Measurements from ENCODE around the gene SUGCT. TPM values are rescaled to one million over a fixed set of nuclear protein-coding genes. Genes with fewer than 3 reads are reported as not detected.

SUGCT gene
- total and polyA plus RNA-seq, 2 of the 8 experiments (the other 6 are each of a cell fraction or from before 2014, with no cell fraction given): 2.8 to 5.4 TPM

GRCh38 chr7:40866601-40867000 lies 731.8 kb downstream of the SUGCT start:
- Histone ChIP-seq H3K4me3 (ENCODE audit: extremely low read depth in 1 of 4, insufficient read depth in 2 of 4, low read depth in 3 of 4, low read length in 4 of 4) (no peak overlapping the region), H3K79me2 (ENCODE audit: control insufficient read depth in 1 of 2, insufficient read depth in 2 of 2, low read length in 2 of 2) (no peaks in the 10 kb centered on the region), H3K27ac (ENCODE audit: low read depth, low read length) (no peak overlapping the region), H3K9me3 (ENCODE audit: insufficient read depth in 2 of 2, low read depth in 1 of 2, low read length in 1 of 2) (peaks cover 4 to 6% of the 10 kb centered on the region in 2 experiments; a peak in 2 of 4 replicates), H2BK20ac (ENCODE audit: low read length) (no peak overlapping the region), H4K91ac (replicated peaks; ENCODE audit: insufficient read length, low read length) (no peak overlapping the region), H2AK5ac (ENCODE audit: low read depth, low read length) (no peak overlapping the region), H3K14ac (ENCODE audit: insufficient read length) (no peak overlapping the region), H3K4ac (replicated peaks; ENCODE audit: insufficient read length, low read depth, low read length) (no peak overlapping the region), H3K36me3 (ENCODE audit: control insufficient read depth in 2 of 4, insufficient read depth in 4 of 4, low read length in 3 of 4) (no peaks in the 10 kb centered on the region), H2BK12ac (ENCODE audit: low read depth, low read length) (no peak overlapping the region), H3K56ac (replicated peaks; ENCODE audit: insufficient read length, low read depth, low read length) (no peak overlapping the region), H3K23me2 (ENCODE audit: low read depth, low read length) (no peaks in the 10 kb centered on the region; the same call in 1 of the 2 replicates), H2BK120ac (replicated peaks; ENCODE audit: low read depth, low read length) (no peak overlapping the region), H4K8ac (ENCODE audit: extremely low read depth, insufficient read depth, low read length) (no peak overlapping the region), H3K79me1 (ENCODE audit: low read depth, low read length) (no peaks in the 10 kb centered on the region), H4K20me1 (replicated peaks in 1 of 2; ENCODE audit: control insufficient read depth in 1 of 2, insufficient read depth in 2 of 2, low read length in 2 of 2) (no peaks in the 10 kb centered on the region), H4K5ac (ENCODE audit: insufficient read length, low read depth, low read length) (no peak overlapping the region), H3K18ac (ENCODE audit: extremely low read depth, low read length) (no peak overlapping the region), H3K27me3 (replicated peaks in 1 of 4; ENCODE audit: control insufficient read depth in 3 of 4, extremely low read depth in 1 of 4, insufficient read depth in 3 of 4, low read length in 3 of 4) (no peaks in the 10 kb centered on the region), H2BK5ac (ENCODE audit: low read depth, low read length) (peak overlapping the region; percentile 36; the same call in 1 of the 2 replicates), H3K4me1 (replicated peaks in 1 of 4; ENCODE audit: control insufficient read depth in 3 of 4, insufficient read depth in 4 of 4, low read length in 3 of 4) (peaks cover 0 to 5% (median 0%) of the 10 kb centered on the region in 4 experiments; a peak in 2 of 7 replicates), H2BK15ac (ENCODE audit: low read length) (no peak overlapping the region), H3K23ac (ENCODE audit: insufficient read length) (no peak overlapping the region), H2AFZ (ENCODE audit: low read length) (peak overlapping the region; percentile 14), H3K4me2 (ENCODE audit: insufficient read depth in 1 of 2, low read depth in 2 of 2, low read length in 2 of 2) (no peak overlapping the region), H3K9ac (replicated peaks in 1 of 4; ENCODE audit: extremely low read depth in 1 of 4, low read depth in 3 of 4, low read length in 3 of 4) (no peak overlapping the region)
- 78% methylated on average over 10 of the region's 10 CpGs; no CpG with 5 or more reads in 1 of the 2 experiments for WGBS, 2 experiments (ENCODE audit: extremely low coverage in 1 of 2, insufficient coverage in 1 of 2, insufficient read length in 1 of 2, insufficient replicate concordance in 2 of 2, low coverage in 1 of 2, low lambda C conversion rate in 2 of 2, missing lambda C conversion rate in 1 of 2)
- CTCF ChIA-PET (ENCODE audit: partially characterized antibody): interaction anchor here (1.0 to 2.1 kb wide), 3 partner anchors 11 to 137 kb away, joined by 5 to 9 read pairs (median 8); no protein-coding TSS in a partner anchor
- TF ChIP-seq POLR2A (IDR thresholded peaks at IDR 0.05; ENCODE audit: control extremely low read depth in 1 of 2, low read depth in 2 of 2, low read length in 2 of 2): no peak
- TF ChIP-seq RAD21 (IDR thresholded peaks at IDR 0.05 in 1 of 2, conservative IDR thresholded peaks at IDR 0.05 in 1 of 2; ENCODE audit: low read depth in 2 of 2, low read length in 2 of 2): peak; percentile 39; a peak in 3 of 4 replicates
- peak in 1 of 3 experiments; percentile 23; a peak in 1 of 4 replicates for TF ChIP-seq CTCF (IDR thresholded peaks at IDR 0.05; ENCODE audit: control extremely low read depth in 1 of 3, insufficient read depth in 1 of 3, low read depth in 1 of 3, low read length in 3 of 3)
- no peak for TF ChIP-seq CHD2 (IDR thresholded peaks at IDR 0.05; ENCODE audit: low read length)
- no peak for TF ChIP-seq ASH2L (IDR thresholded peaks at IDR 0.05; ENCODE audit: low read length)
- FAIRE-seq (no peak), DNase-seq (ENCODE audit: low read depth in 1 of 2, low spot score in 2 of 2) (no peak)
- POLR2A ChIA-PET (ENCODE audit: partially characterized antibody): no interaction called here
